OCI-LY3 (cell line): ENCODE results near the gene TATDN2.

Experiments
- CTCF ChIP-seq: fragments of 200-600, 300-600 bp; sonication (generic); IDR thresholded peaks from 2 replicates; pipeline ENCODE4 v1.5.1; 2014; ENCODE audit warnings: antibody characterized with exemption, low read length, low read depth
- EZH2phosphoT487 ChIP-seq: fragments of 200-600 bp; shearing (Covaris generic); IDR thresholded peaks from 2 replicates; pipeline ENCODE4 v1.6.1; 2018; ENCODE audit warnings: antibody characterized with exemption, mixed run types, low read depth

DNA sequence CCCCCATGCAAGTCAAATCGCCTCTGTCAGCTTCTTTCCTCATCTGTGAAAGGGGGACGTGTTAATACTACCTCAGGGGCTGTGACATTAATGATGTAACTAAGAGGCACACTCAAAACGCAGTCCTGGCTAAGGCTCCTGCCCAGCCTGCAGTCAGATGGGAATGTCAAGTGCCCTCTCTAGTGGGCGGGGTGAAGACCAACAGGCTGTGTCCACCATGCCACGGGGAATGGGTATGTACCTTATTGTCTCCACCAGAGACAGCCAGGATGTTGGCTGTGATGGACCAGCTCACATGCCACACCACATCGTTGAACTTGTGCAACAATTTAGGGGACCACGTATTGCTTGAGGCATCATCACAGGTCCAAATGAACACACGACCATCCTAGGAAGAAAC lies 55.5 kb downstream of the TATDN2 start:
- no peak for TF ChIP-seq CTCF
- no peak for TF ChIP-seq EZH2phosphoT487
